HL-60 (cell line): ENCODE results near the gene EPB41.
A peak's percentile ranks its signal among the peaks of the same experiment; 100 is the strongest.
"Not testable (repeated sequence)": the region's sequence is repeated elsewhere in the genome, so short reads cannot be mapped to it uniquely, and the experiment has no call there.

Experiments used
- DNase-seq, 2 experiments: peaks; one replicate each; pipeline ENCODE4 v3.0.0-alpha.2; 2010 to 2020; ENCODE audit warnings: low read depth in 1 of 2, low spot score in 1 of 2
- H3K27ac ChIP-seq: fragments of 250-450 bp; sonication (Bioruptor Pico); replicated peaks from 2 replicates; pipeline ENCODE4 v1.5.1; 2020; ENCODE audit warnings: mild to moderate bottlenecking, moderate library complexity
- H3K27me3 ChIP-seq: fragments of 250-450 bp; sonication (Bioruptor Pico); 2 replicates; pipeline ENCODE4 v1.5.1; 2021; ENCODE audit warnings: mild to moderate bottlenecking, moderate library complexity; ENCODE audit not compliant: insufficient read depth, poor library complexity, severe bottlenecking
- H3K4me3 ChIP-seq: replicated peaks from 2 replicates; pipeline ENCODE4 v1.5.1; 2011; ENCODE audit warnings: mild to moderate bottlenecking, control low read depth, low read length; ENCODE audit not compliant: insufficient read depth
- CTCF ChIP-seq: IDR thresholded peaks from one replicate; pipeline ENCODE4 v1.5.1; 2011; ENCODE audit warnings: low read length, control low read depth, inconsistent platforms; ENCODE audit not compliant: insufficient read depth
- GABPA ChIP-seq: IDR thresholded peaks from 2 replicates; pipeline ENCODE4 v1.6.1; 2012; ENCODE audit warnings: low read depth
- POLR2AphosphoS5 ChIP-seq: IDR thresholded peaks from 2 replicates; pipeline ENCODE4 v1.6.1; 2012; ENCODE audit warnings: low read depth
- REST ChIP-seq: IDR thresholded peaks from 2 replicates; pipeline ENCODE4 v1.6.1; 2012; ENCODE audit warnings: low read depth; ENCODE audit not compliant: insufficient replicate concordance
- SPI1 ChIP-seq: IDR thresholded peaks from 2 replicates; pipeline ENCODE4 v1.6.1; 2012; ENCODE audit warnings: low read depth, mild to moderate bottlenecking, borderline replicate concordance

Gene EPB41

GRCh38 chr1:29144178-29144577, 229.8 kb downstream of the EPB41 start:
- no peak for TF ChIP-seq GABPA
- no peak for TF ChIP-seq SPI1
- TF ChIP-seq CTCF: no peak
- no peak for TF ChIP-seq REST
- TF ChIP-seq POLR2AphosphoS5: no peak; the same call in 1 of the 2 replicates
- H3K27me3 ChIP-seq: no peaks in the 10 kb centered on the region
- H3K27ac ChIP-seq: no peak overlapping the region
- no peak overlapping the region for H3K4me3 ChIP-seq
- DNase-seq: no peak

- H3K4me3 ChIP-seq: no peak overlapping the region
- H3K27ac ChIP-seq: no peak overlapping the region
- DNase-seq: no peak
- TF ChIP-seq REST (no peak), POLR2AphosphoS5 (peak; percentile 46; the same call in 1 of the 2 replicates)
- no peaks in the 10 kb centered on the region for H3K27me3 ChIP-seq
Observed at GRCh38 chr1:29145739-29146437, 231.5 kb downstream of the EPB41 start.

- no peak for DNase-seq
- no peak overlapping the region for H3K27ac ChIP-seq
- TF ChIP-seq SPI1 (no peak), CTCF (no peak), POLR2AphosphoS5 (no peak), GABPA (no peak), REST (no peak)
- H3K4me3 ChIP-seq: no peak overlapping the region
- no peaks in the 10 kb centered on the region for H3K27me3 ChIP-seq
Observed at GRCh38 chr1:29148656-29149491, 234.5 kb downstream of the EPB41 start.

- DNase-seq, H3K27ac ChIP-seq, H3K27me3 ChIP-seq, H3K4me3 ChIP-seq: not testable (repeated sequence)
Observed at GRCh38 chr1:29150346-29150745, 236.0 kb downstream of the EPB41 start.
